ENCODE data around the gene GNB4.

DNA sequence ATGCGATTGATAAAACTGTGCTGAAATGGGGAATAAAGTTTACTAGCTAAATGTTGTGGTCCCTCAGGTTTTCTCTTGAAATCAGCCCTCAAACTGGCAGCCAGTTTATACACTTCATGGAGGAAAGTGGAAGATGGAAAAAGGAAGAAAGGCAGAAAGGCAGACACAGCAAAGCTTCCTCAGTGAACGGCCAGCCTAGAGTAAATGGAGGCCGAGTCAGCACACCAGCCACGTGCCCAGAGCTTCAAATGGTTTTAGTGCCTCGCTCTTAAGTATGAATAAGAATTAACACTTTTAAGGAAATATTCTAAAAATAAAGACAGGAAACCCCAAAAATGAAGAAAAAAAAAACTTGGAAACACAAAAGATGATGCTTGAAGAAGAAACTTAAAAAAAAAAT, 48.3 kb downstream of the GNB4 start:
- TF ChIP-seq CHD2 (IDR thresholded peaks at IDR 0.05; ENCODE audit: low read depth, low read length) (no peak), POLR2AphosphoS5 (IDR thresholded peaks at IDR 0.05; ENCODE audit: control insufficient read depth, insufficient read depth, low read depth, low read length) (no peak), SIX5 (IDR thresholded peaks at IDR 0.05; ENCODE audit: borderline replicate concordance in 1 of 2, insufficient read depth in 1 of 2, low read depth in 1 of 2, low read length in 2 of 2) (no peak), FOXM1 (IDR thresholded peaks at IDR 0.05; ENCODE audit: low read depth) (no peak), FOXM1 (CRISPR knock-in tag; IDR thresholded peaks at IDR 0.05; ENCODE audit: low read depth) (no peak), ELF2 (CRISPR knock-in tag; IDR thresholded peaks at IDR 0.05) (no peak), XRCC3 (IDR thresholded peaks at IDR 0.05) (no peak), ESRRA (IDR thresholded peaks at IDR 0.05; ENCODE audit: borderline replicate concordance, low read depth) (no peak), RBFOX2 (IDR thresholded peaks at IDR 0.05; ENCODE audit: low read depth, low read length) (no peak), SRSF7 (optimal IDR thresholded peaks at IDR 0.05; ENCODE audit: low read depth, low read length) (no peak)
- TF ChIP-seq, protein P1, sequence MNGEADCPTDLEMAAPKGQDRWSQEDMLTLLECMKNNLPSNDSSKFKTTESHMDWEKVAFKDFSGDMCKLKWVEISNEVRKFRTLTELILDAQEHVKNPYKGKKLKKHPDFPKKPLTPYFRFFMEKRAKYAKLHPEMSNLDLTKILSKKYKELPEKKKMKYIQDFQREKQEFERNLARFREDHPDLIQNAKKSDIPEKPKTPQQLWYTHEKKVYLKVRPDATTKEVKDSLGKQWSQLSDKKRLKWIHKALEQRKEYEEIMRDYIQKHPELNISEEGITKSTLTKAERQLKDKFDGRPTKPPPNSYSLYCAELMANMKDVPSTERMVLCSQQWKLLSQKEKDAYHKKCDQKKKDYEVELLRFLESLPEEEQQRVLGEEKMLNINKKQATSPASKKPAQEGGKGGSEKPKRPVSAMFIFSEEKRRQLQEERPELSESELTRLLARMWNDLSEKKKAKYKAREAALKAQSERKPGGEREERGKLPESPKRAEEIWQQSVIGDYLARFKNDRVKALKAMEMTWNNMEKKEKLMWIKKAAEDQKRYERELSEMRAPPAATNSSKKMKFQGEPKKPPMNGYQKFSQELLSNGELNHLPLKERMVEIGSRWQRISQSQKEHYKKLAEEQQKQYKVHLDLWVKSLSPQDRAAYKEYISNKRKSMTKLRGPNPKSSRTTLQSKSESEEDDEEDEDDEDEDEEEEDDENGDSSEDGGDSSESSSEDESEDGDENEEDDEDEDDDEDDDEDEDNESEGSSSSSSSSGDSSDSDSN (IDR thresholded peaks at IDR 0.05; ENCODE audit: borderline replicate concordance in 1 of 2, low read depth in 2 of 2, low read length in 2 of 2): no peak
- TF ChIP-seq, protein P2, sequence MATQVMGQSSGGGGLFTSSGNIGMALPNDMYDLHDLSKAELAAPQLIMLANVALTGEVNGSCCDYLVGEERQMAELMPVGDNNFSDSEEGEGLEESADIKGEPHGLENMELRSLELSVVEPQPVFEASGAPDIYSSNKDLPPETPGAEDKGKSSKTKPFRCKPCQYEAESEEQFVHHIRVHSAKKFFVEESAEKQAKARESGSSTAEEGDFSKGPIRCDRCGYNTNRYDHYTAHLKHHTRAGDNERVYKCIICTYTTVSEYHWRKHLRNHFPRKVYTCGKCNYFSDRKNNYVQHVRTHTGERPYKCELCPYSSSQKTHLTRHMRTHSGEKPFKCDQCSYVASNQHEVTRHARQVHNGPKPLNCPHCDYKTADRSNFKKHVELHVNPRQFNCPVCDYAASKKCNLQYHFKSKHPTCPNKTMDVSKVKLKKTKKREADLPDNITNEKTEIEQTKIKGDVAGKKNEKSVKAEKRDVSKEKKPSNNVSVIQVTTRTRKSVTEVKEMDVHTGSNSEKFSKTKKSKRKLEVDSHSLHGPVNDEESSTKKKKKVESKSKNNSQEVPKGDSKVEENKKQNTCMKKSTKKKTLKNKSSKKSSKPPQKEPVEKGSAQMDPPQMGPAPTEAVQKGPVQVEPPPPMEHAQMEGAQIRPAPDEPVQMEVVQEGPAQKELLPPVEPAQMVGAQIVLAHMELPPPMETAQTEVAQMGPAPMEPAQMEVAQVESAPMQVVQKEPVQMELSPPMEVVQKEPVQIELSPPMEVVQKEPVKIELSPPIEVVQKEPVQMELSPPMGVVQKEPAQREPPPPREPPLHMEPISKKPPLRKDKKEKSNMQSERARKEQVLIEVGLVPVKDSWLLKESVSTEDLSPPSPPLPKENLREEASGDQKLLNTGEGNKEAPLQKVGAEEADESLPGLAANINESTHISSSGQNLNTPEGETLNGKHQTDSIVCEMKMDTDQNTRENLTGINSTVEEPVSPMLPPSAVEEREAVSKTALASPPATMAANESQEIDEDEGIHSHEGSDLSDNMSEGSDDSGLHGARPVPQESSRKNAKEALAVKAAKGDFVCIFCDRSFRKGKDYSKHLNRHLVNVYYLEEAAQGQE (IDR thresholded peaks at IDR 0.05; ENCODE audit: borderline replicate concordance): no peak
- TF ChIP-seq, protein P2 (CRISPR knock-in tag; IDR thresholded peaks at IDR 0.05; ENCODE audit: low read depth): no peak

All from K562 (cell line).